H1 (cell line): ENCODE results near the gene UBP1.

Experiments used
- CHD7 ChIP-seq: fragments of 300-600 bp; sonication (generic); IDR thresholded peaks from 2 replicates; pipeline ENCODE4 v1.7.1; 2012; ENCODE audit warnings: low read length, moderate library complexity, mild to moderate bottlenecking, inconsistent platforms; ENCODE audit not compliant: insufficient replicate concordance
- CTCF ChIP-seq, 3 experiments: IDR thresholded peaks; 1 replicate in 2 of 3; 2 replicates in 1 of 3; pipeline versions ENCODE4 v1.5.1 to v1.6.1; 2011; ENCODE audit warnings: low read length in 3 of 3, mild to moderate bottlenecking in 3 of 3, inconsistent platforms in 2 of 3, low read depth in 1 of 3, moderate library complexity in 1 of 3; ENCODE audit not compliant: insufficient read depth in 1 of 3; ENCODE audit errors: control extremely low read depth in 1 of 3
- EZH2 ChIP-seq: fragments of 200-600 bp; sonication (generic); IDR thresholded peaks from 2 replicates; pipeline ENCODE4 v1.7.1; 2012; ENCODE audit warnings: low read depth, mild to moderate bottlenecking, moderate library complexity, low read length, inconsistent platforms; ENCODE audit not compliant: severe bottlenecking
- KDM5A ChIP-seq: fragments of 200-600 bp; IDR thresholded peaks from 2 replicates; pipeline ENCODE4 v1.7.1; 2012; ENCODE audit warnings: mild to moderate bottlenecking, low read length, inconsistent platforms, mixed read lengths
- MAX ChIP-seq: IDR thresholded peaks from 2 replicates; pipeline ENCODE4 v1.6.1; 2012; ENCODE audit warnings: inconsistent platforms
- POLR2A ChIP-seq, 2 experiments: IDR thresholded peaks; 1 replicate in 1 of 2; 2 replicates in 1 of 2; pipeline ENCODE4 v1.6.1; 2011; ENCODE audit warnings: low read depth in 2 of 2, low read length in 2 of 2, mild to moderate bottlenecking in 2 of 2; ENCODE audit errors: control extremely low read depth in 1 of 2
- ZNF274 ChIP-seq: IDR thresholded peaks from 2 replicates; pipeline ENCODE4 v1.7.0; 2012; ENCODE audit warnings: low read length, borderline replicate concordance; ENCODE audit errors: extremely low read depth

- no peak for TF ChIP-seq CTCF (IDR thresholded peaks at IDR 0.05; ENCODE audit: control extremely low read depth in 1 of 3, insufficient read depth in 1 of 3, low read depth in 1 of 3, low read length in 3 of 3)
- no peak for TF ChIP-seq EZH2
- no peak for TF ChIP-seq KDM5A
- no peak for TF ChIP-seq CHD7
- TF ChIP-seq MAX = no peak
- no peak for TF ChIP-seq ZNF274
- no peak for TF ChIP-seq POLR2A (IDR thresholded peaks at IDR 0.05; ENCODE audit: control extremely low read depth in 1 of 2, low read depth in 2 of 2, low read length in 2 of 2)
Observed at GRCh38 chr3:33437556-33438283, 2.5 kb downstream of the UBP1 start.
